Breast epithelium (tissue), 3 donors: ENCODE measurements around the gene RP2.

ENCODE experiments used
- POLR2AphosphoS5 ChIP-seq, 3 donors: sonication (generic); formaldehyde crosslinking; IDR thresholded peaks; one replicate each; pipeline ENCODE4 v1.6.1; 2017; ENCODE audit warnings: antibody characterized with exemption in 3 of 3
- TF ChIP-seq, protein P1 (sequence below), 3 donors: fragments of 450-650 bp; IDR thresholded peaks; one replicate each; pipeline ENCODE4 v1.5.1; 2016 to 2017; ENCODE audit warnings: antibody characterized with exemption in 3 of 3, mild to moderate bottlenecking in 3 of 3, moderate library complexity in 3 of 3

DNA sequence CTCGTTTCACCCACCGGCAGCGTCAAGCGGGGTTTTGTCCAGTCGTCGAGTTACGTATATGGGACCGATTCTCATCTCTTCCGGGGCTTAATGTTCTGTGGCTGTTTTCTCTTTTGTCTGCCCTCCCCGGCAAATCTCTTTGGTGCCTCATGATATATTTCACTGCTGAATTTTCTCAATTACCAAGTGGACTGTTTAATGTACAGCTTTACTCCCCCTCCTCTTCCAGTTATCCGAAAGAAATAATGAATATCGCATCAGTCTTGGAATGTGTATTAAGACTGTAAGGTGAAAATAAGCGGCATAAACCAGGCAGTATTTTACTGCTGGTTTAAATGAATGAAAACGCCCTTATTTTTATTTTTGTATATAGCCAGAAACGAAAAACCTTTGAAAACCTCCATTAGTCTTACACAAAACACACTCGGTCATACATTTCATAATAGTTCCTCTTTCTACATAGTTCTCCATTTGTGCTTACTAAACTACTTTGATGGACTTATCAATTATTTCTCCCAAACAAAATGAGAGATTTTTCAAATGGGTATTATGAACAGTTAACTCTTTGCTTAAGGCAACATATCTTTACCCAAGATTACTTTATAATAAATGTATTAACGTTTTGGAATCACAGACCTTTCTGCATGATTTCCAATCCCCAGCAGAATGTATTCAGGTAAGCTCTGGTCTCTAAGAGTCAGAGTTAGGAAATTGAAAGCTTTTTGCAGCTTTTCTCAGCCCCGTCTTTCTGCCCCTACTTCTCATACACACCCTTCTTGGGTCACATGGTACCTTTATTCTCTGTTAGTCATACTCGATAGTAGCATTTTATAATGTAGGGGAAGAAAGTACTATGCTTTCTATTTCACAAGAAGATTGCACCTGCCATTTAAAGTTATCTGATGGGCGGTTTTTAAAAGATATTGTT lies 979 bp downstream of the RP2 start:
- TF ChIP-seq, protein P1, sequence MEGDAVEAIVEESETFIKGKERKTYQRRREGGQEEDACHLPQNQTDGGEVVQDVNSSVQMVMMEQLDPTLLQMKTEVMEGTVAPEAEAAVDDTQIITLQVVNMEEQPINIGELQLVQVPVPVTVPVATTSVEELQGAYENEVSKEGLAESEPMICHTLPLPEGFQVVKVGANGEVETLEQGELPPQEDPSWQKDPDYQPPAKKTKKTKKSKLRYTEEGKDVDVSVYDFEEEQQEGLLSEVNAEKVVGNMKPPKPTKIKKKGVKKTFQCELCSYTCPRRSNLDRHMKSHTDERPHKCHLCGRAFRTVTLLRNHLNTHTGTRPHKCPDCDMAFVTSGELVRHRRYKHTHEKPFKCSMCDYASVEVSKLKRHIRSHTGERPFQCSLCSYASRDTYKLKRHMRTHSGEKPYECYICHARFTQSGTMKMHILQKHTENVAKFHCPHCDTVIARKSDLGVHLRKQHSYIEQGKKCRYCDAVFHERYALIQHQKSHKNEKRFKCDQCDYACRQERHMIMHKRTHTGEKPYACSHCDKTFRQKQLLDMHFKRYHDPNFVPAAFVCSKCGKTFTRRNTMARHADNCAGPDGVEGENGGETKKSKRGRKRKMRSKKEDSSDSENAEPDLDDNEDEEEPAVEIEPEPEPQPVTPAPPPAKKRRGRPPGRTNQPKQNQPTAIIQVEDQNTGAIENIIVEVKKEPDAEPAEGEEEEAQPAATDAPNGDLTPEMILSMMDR (IDR thresholded peaks at IDR 0.05), result no peak
- no peak for TF ChIP-seq POLR2AphosphoS5 (IDR thresholded peaks at IDR 0.05)
